Immature natural killer cell (primary cell): ENCODE data around the gene RBPMS2. TPM values are rescaled to one million over a fixed set of nuclear protein-coding genes. Genes with fewer than 3 reads are reported as not detected.
"Not testable (repeated sequence)": the region's sequence is repeated elsewhere in the genome, so short reads cannot be mapped to it uniquely, and the experiment has no call there.

Experiments
- DNase-seq, 3 donors: peaks; one replicate each; pipeline ENCODE4 v3.0.0; 2022; ENCODE audit warnings: mixed read lengths in 1 of 3
- H3K27ac Mint-ChIP-seq, 6 donors: one replicate each; pipeline ENCODE4 v1.8.0; 2020; ENCODE audit warnings: mixed read lengths in 6 of 6, mild to moderate bottlenecking in 5 of 6, inconsistent platforms in 4 of 6, moderate library complexity in 3 of 6
- H3K27me3 Mint-ChIP-seq, 3 donors: one replicate each; pipeline ENCODE4 v1.8.0; 2020 to 2021; ENCODE audit warnings: low read depth in 3 of 3, mild to moderate bottlenecking in 3 of 3, mixed read lengths in 3 of 3, moderate library complexity in 3 of 3, inconsistent platforms in 1 of 3
- H3K36me3 Mint-ChIP-seq, 3 donors: one replicate each; pipeline ENCODE4 v1.8.0; 2020; ENCODE audit warnings: mixed read lengths in 3 of 3, inconsistent platforms in 2 of 3, mild to moderate bottlenecking in 2 of 3
- H3K4me1 Mint-ChIP-seq, 2 donors: one replicate each; pipeline ENCODE4 v1.8.0; 2020; ENCODE audit warnings: inconsistent platforms in 2 of 2, mild to moderate bottlenecking in 2 of 2, mixed read lengths in 2 of 2, moderate library complexity in 1 of 2
- H3K4me3 Mint-ChIP-seq, 5 donors: one replicate each; pipeline ENCODE4 v1.8.0; 2020; ENCODE audit warnings: mild to moderate bottlenecking in 5 of 5, mixed read lengths in 5 of 5, inconsistent platforms in 3 of 5, moderate library complexity in 3 of 5
- H3K9me3 Mint-ChIP-seq, 6 donors: one replicate each; pipeline ENCODE4 v1.8.0; 2020; ENCODE audit warnings: mild to moderate bottlenecking in 6 of 6, mixed read lengths in 6 of 6, inconsistent platforms in 4 of 6, moderate library complexity in 3 of 6
- polyA plus RNA-seq, 3 donors: library from polyadenylated mRNA; unstranded; fragments of 300-500 nt; fragmentation: Illumina TruSeq; gene quantifications; one replicate each; pipeline ENCODE4 v1.2.3, GENCODE V29; 2021

RBPMS2 gene
- polyA plus RNA-seq, 3 donors from 2014 or later: 0.22 to 2.9 (median 1.2) TPM

DNA sequence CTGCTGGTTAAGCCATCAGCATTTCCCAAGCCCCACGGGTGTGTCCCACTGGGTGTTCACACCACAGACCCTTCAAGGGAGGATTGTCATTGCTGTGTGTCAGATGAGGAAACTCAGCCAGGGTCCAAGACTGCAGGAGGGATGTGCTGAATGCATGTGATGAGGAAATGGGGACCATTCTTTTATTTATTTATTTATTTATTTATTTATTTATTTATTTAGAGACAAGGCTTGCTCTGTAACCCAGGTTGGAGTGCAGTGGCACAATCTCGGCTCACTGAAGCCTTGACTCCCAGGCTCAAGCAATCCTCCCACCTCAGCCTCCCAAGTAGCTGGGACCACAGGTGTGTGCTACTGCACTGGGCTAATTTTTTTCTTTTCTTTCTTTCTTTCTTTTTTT, 29.2 kb upstream of the RBPMS2 start:
- Mint-ChIP-seq H3K4me3 (no peak overlapping the region), H3K27me3 (peaks cover 0 to 3% (median 2%) of the 10 kb centered on the region in 3 donors), H3K9me3 (no peaks in the 10 kb centered on the region), H3K36me3 (no peaks in the 10 kb centered on the region), H3K27ac (no peak overlapping the region), H3K4me1 (no peaks in the 10 kb centered on the region)
- no peak for DNase-seq

DNA sequence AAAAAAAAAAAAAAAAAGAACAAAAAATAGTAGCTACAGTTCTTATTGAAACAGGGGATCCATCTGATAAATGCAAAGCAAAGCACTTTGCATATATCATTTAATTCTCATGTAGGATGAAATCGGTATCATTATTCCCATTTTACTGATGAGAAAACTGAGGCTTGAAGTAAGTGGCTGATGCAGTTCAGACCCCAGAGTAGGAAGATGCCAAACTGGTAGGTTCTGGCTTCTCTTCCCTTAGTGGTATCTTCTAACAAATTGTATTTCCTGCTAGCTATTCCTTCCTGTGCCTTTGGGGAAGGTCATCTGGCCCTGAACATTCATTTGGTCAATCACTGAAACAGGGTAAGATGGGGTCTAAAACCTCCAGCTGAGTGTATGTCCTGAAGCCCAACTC, 28.1 kb upstream of the RBPMS2 start:
- no peak for DNase-seq
- no peaks in the 10 kb centered on the region for H3K4me1 Mint-ChIP-seq
- no peak overlapping the region for H3K27ac Mint-ChIP-seq
- H3K36me3 Mint-ChIP-seq: no peaks in the 10 kb centered on the region
- no peak overlapping the region for H3K4me3 Mint-ChIP-seq
- H3K9me3 Mint-ChIP-seq: no peaks in the 10 kb centered on the region
- peaks cover 0 to 2% (median 1%) of the 10 kb centered on the region in 3 donors for H3K27me3 Mint-ChIP-seq

DNA sequence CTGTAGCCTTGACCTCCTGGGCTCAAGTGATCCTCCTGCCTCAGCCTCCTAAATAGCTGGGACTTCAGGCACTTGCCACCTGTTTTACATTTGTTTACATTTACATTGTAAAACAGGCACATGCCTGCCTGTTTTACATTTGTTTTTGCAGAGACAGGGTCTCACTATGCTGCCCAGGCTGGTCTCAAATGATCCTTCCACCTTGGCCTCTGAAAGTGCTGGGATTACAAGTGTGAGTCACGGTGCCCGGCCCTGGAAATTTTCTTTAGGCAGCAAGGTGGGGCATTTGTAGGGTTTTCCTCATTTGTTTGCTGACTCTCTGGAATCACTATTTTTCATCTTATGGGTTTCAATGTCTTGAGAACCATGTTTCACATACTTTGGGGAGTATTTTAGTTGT, 25.1 kb upstream of the RBPMS2 start:
- Mint-ChIP-seq H3K4me3 (no peak overlapping the region), H3K4me1 (no peaks in the 10 kb centered on the region), H3K27me3 (no peaks in the 10 kb centered on the region), H3K9me3 (no peaks in the 10 kb centered on the region), H3K36me3 (no peaks in the 10 kb centered on the region), H3K27ac (no peak overlapping the region)
- DNase-seq: no peak

DNA sequence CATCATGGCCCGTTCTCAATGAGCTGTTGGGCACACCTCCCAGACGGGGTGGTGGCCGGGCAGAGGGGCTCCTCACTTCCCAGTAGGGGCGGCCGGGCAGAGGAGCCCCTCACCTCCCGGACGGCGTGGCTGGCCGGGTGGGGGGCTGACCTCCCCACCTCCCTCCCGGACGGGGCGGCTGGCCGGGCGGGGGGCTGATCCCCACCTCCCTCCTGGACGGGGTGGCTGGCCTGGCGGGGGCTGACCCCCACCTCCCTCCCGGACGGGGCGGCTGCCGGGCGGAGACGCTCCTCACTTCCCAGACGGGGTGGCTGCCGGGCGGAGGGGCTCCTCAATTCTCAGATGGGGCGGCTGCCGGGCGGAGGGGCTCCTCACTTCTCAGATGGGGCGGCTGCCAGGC, 23.5 kb upstream of the RBPMS2 start:
- not testable (repeated sequence) for H3K4me1 Mint-ChIP-seq, H3K4me3 Mint-ChIP-seq, DNase-seq, H3K9me3 Mint-ChIP-seq, H3K36me3 Mint-ChIP-seq, H3K27me3 Mint-ChIP-seq, H3K27ac Mint-ChIP-seq

DNA sequence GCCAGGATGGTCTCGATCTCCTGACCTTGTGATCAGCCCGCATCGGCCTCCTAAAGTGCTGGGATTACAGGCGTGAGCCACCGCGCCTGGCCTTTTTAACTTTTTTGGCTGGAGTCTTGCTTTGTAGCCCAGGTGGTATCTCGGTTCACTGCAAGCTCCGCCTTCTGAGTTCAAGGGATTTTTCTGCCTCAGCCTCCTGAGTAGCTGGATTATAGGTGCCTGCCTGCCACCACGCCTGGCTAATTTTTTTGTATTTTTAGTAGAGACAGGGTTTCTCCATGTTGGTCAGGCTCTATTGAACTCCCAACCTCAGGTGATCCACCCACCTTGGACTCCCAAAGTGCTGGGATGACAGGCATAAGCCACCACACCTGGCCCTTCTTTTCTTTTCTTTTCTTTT, 20.5 kb upstream of the RBPMS2 start:
- H3K9me3 Mint-ChIP-seq, DNase-seq, H3K36me3 Mint-ChIP-seq, H3K4me1 Mint-ChIP-seq, H3K27ac Mint-ChIP-seq, H3K4me3 Mint-ChIP-seq, H3K27me3 Mint-ChIP-seq: not testable (repeated sequence)

DNA sequence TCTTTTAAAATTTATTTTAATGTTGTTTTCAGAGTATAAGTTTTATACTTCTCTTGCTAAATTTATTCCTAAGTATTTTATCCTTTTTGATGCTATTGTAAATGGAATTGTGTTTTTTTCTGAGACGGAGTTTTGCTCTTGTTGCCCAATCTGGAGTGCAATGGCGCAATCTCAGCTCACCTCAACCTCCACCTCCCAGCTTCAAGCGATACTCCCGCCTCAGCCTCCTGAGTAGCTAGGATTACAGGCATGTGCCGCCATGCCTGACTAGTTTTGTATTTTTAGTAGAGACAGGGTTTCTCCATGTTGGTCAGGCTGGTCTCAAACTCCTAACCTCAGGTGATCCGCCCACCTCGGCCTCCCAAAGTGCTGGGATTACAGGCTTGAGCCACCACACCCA, 19.9 kb upstream of the RBPMS2 start:
- not testable (repeated sequence) for H3K27me3 Mint-ChIP-seq, DNase-seq, H3K4me1 Mint-ChIP-seq, H3K36me3 Mint-ChIP-seq, H3K9me3 Mint-ChIP-seq, H3K4me3 Mint-ChIP-seq, H3K27ac Mint-ChIP-seq

DNA sequence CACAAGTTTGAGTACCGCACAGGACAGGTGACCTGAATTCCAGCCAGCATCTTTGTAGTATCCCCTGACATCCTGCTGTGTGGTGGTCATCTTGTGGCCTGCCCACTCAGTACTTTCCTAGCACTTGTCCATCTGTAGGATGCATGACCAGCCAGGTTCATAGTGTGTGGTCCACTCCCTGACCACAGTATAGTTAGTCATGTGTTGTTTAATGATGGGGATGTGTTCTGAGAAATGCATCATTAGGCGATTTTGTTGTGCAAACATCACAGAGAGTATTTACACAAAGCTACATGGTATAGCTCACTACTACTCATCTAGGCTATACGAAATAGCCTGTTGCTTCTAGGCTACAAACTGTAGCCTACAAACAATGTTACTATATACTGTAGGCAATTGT, 16.9 kb upstream of the RBPMS2 start:
- H3K9me3 Mint-ChIP-seq: no peaks in the 10 kb centered on the region
- no peaks in the 10 kb centered on the region for H3K36me3 Mint-ChIP-seq
- H3K27me3 Mint-ChIP-seq: no peaks in the 10 kb centered on the region
- no peak overlapping the region for H3K4me3 Mint-ChIP-seq
- DNase-seq: no peak
- H3K4me1 Mint-ChIP-seq: no peaks in the 10 kb centered on the region
- no peak overlapping the region for H3K27ac Mint-ChIP-seq

DNA sequence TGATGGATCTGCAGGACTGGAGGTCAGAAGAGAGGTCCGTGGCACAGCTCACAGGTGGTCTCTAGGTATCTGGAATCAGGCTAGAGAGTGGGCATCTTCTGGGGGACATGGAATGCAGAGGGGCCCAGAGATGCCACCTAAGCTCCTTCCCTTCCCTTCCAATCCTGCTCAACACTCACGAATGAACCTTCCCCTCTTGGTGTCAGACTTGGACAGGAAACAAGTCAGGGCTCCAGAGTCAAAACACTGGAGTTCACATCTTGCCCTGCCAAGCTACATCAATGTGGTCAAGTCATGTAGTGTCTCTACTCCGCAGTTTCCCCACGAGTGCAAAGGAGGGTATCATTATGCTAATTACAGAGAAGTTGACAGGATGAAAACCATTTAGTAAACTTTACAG, 16.0 kb upstream of the RBPMS2 start:
- Mint-ChIP-seq H3K9me3 (no peaks in the 10 kb centered on the region), H3K36me3 (no peaks in the 10 kb centered on the region), H3K27ac (peak overlapping the region in 1 of 6 donors; percentile 68), H3K4me1 (no peaks in the 10 kb centered on the region), H3K4me3 (no peak overlapping the region), H3K27me3 (no peaks in the 10 kb centered on the region)
- DNase-seq: no peak

DNA sequence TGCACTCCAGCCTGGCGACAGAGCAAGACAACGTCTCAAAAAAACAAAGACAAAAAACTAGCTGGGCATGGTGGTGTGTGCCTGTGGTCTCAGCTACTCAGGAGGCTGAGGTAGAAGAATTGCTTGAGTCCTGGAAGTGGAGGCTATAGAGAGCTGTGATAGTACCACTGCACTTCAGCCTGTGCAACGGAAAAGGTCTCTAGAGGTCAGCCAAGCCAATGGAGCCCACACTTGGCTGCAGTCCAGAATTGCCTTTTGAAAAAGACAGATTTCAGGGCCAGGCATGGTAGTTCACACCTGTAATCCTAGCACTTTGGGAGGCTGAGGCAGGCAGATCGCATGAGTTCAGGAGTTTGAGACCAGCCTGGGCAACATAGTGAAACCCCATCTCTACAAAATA, 8.4 kb upstream of the RBPMS2 start:
- H3K9me3 Mint-ChIP-seq: no peaks in the 10 kb centered on the region
- H3K4me3 Mint-ChIP-seq: peak overlapping the region in 2 of 5 donors; percentile 19 to 25
- DNase-seq: no peak
- H3K4me1 Mint-ChIP-seq: peaks cover 34 to 41% of the 10 kb centered on the region in 2 donors
- peaks cover 0 to 2% (median 2%) of the 10 kb centered on the region in 3 donors for H3K27me3 Mint-ChIP-seq
- no peaks in the 10 kb centered on the region for H3K36me3 Mint-ChIP-seq
- H3K27ac Mint-ChIP-seq: peak overlapping the region in 2 of 6 donors; percentile 5 to 21

DNA sequence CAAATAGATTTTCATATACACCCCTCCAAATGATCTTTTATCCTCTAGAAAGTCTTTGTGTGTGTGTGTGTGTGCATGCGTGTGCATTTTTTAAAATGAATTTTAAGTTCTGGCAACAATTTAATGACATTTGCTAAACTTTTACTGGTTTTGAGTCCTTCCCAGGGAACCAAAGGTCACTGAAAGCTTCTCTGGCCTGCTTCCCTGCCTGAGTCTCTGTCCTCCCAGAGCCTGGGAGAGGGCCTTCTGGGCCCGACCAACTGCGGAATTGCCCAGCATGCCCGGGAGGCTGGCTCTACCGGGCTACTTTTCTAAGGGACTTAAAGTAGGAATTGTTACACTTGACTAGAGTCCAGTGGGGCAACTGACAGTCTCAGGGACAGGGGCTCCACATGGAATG, 7.4 kb upstream of the RBPMS2 start:
- Mint-ChIP-seq H3K27ac (peak overlapping the region in 5 of 6 donors; percentile 57 to 91 (median 79)), H3K4me1 (peaks cover 34 to 41% of the 10 kb centered on the region in 2 donors), H3K9me3 (no peaks in the 10 kb centered on the region), H3K27me3 (peaks cover 0 to 8% (median 2%) of the 10 kb centered on the region in 3 donors), H3K4me3 (peak overlapping the region; percentile 67 to 84 (median 75)), H3K36me3 (no peaks in the 10 kb centered on the region)
- DNase-seq: no peak

DNA sequence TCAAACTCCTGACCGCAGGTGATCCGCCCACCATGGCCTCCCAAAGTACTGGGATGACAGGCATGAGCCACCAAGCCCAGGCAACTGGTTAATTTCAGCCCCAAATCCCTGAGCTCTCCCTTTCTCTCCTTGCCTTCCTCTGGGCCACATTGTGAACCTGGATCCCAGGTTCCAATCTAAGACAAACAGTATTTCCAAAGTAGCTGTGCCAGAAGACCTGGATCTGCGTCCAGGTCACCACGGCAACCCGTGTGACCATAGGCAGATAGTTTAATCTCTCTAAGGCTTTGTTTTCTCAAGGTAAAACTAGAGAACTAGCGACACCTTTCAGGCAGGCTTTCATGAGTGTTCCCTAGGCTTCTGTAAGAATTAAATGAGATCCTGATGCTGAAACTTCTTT, 5.9 kb upstream of the RBPMS2 start:
- DNase-seq: no peak
- Mint-ChIP-seq H3K4me3 (peak overlapping the region in 3 of 5 donors; percentile 72 to 84 (median 80)), H3K36me3 (no peaks in the 10 kb centered on the region), H3K9me3 (no peaks in the 10 kb centered on the region), H3K27ac (peak overlapping the region; percentile 57 to 91 (median 76)), H3K27me3 (peaks cover 0 to 9% (median 7%) of the 10 kb centered on the region in 3 donors), H3K4me1 (peaks cover 37 to 41% of the 10 kb centered on the region in 2 donors)

DNA sequence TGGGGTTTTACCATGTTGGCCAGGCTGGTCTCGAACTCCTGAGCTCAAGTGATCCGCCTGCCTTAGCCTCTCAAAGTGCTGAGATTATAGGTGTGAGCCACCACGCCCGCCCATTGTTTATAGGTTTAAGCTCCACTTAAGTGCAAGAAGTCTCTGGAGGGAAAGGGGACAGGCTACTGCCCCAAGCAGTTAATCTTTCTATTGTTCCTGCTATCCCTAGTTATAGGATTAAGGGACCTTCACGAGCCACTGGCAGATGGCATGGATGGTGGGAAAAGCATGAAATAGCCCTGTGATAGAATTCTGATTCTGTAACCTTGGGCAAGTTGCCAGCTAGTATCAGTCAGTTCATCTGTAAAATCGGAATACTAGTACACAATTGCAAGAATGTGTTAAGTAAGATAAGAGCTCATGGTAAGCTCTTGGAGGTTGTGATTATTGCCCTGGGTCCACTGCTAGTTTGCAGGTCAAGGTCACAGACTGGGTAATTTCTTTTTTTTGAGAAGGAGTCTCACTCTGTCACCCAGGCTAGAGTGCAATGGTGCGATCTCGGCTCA, 5.3 kb upstream of the RBPMS2 start:
- peaks cover 0 to 12% (median 7%) of the 10 kb centered on the region in 3 donors for H3K27me3 Mint-ChIP-seq
- H3K4me3 Mint-ChIP-seq: peak overlapping the region in 1 of 5 donors; percentile 18
- peak overlapping the region in 4 of 6 donors; percentile 57 to 78 (median 59) for H3K27ac Mint-ChIP-seq
- no peaks in the 10 kb centered on the region for H3K36me3 Mint-ChIP-seq
- no peak for DNase-seq
- H3K9me3 Mint-ChIP-seq: no peaks in the 10 kb centered on the region
- H3K4me1 Mint-ChIP-seq: peaks cover 41% of the 10 kb centered on the region in 2 donors

DNA sequence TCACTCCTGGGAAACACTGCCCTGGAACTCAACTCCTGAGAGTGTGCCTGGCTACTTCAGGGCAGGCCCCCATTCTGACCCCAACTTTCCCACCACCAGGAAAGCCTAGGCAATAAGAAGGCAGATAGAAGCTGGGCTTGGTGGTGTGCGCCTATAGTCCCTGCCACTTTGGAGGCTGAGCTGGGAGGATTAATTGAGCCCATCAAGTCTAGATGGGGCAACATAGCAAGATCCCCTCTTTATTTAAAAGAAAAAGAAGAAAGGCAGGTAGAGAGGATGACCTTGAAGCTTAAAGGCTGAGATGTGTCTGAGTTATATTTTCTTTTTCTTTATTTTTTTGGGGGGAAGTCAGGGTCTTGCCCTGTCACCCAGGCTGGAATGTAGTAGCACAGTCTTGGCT, 4.2 kb upstream of the RBPMS2 start:
- H3K27ac Mint-ChIP-seq: peak overlapping the region in 1 of 6 donors; percentile 49
- no peaks in the 10 kb centered on the region for H3K36me3 Mint-ChIP-seq
- H3K4me1 Mint-ChIP-seq: peaks cover 41% of the 10 kb centered on the region in 2 donors
- H3K27me3 Mint-ChIP-seq: peaks cover 0 to 12% (median 7%) of the 10 kb centered on the region in 3 donors
- DNase-seq: no peak
- H3K9me3 Mint-ChIP-seq: no peaks in the 10 kb centered on the region
- peak overlapping the region in 2 of 5 donors; percentile 12 to 26 for H3K4me3 Mint-ChIP-seq

DNA sequence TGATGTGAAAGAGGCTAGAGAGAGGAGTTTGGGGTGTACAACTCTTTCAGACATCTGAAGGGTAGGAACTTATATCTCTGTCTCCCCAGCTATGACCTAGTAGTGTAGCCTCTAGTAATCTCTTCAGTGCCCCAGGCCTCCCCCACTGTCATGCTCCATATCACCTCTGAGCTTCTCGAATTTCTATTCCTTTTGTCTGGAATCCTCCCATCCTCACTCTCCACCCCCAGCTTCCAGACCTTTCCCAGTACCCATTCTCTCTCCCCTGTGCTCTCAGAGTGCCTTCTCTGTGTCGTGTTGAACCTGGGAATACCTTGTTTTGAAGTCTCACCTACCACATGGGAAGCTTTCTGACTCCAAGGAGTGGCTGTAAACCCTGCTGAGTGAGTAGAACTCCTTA, 3.6 kb upstream of the RBPMS2 start:
- H3K4me3 Mint-ChIP-seq: no peak overlapping the region

DNA sequence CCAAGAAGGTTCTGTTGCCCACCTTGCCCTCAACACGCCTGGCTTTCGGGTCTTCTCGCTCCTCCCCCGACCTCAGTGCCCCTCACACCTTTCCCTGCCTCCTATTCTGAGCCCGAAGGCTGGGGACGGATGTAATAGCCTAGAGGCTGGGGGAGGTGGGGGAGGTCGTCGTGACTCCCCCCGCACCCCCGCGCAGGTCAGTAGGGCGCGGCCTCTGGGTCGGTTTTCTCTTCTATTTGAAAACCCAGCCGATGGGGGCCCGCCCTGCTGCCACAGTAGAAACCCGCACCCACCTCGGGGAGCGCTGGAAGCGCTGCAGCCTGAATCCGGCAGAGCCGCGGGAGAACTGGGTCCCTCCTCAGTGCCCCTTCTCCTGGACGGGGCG, 1.0 kb upstream of the RBPMS2 start:
- H3K4me1 Mint-ChIP-seq: peaks cover 22 to 29% of the 10 kb centered on the region in 2 donors
- DNase-seq: no peak
- H3K27me3 Mint-ChIP-seq: peaks cover 5 to 15% (median 12%) of the 10 kb centered on the region in 3 donors
- H3K9me3 Mint-ChIP-seq: no peaks in the 10 kb centered on the region
- H3K36me3 Mint-ChIP-seq: no peaks in the 10 kb centered on the region
- no peak overlapping the region for H3K27ac Mint-ChIP-seq
- H3K4me3 Mint-ChIP-seq: peak overlapping the region; percentile 72 to 81 (median 78)

More for the DNA sequence above, 3.6 kb upstream of the RBPMS2 start:
- Mint-ChIP-seq H3K27me3 (peaks cover 5 to 12% (median 10%) of the 10 kb centered on the region in 3 donors), H3K36me3 (no peaks in the 10 kb centered on the region), H3K4me1 (peaks cover 41 to 44% of the 10 kb centered on the region in 2 donors), H3K9me3 (no peaks in the 10 kb centered on the region), H3K27ac (peak overlapping the region in 1 of 6 donors; percentile 63)
- no peak for DNase-seq
